ENCODE results near the gene C12orf76. TPM values are rescaled to one million over a fixed set of nuclear protein-coding genes. Genes with fewer than 3 reads are reported as not detected.

Gene C12orf76
- total and polyA plus RNA-seq, 9 donors: 18.8 to 30.2 (median 24.4) TPM

DNA sequence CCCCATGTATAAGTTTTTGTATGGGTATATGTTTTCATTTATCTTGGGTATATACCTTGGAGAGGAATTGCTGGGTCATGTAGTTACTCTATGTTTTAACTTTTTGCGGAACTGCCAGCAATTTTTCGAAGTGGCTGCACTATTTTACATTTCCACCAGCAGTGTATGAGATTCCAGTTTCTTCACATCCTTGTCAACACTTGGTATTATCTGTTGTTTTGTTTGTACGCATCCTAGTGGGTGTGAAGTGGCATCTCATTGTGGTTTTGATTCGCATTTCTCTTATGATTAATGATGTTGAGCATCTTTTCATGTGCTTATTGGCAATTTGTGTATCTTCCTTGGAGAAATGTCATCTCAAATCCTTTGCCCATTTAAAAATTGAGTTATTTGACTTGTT lies 42.2 kb downstream of the C12orf76 start:
- H3K36me3 ChIP-seq (ENCODE audit: control insufficient read depth, insufficient read depth, low read length): peaks cover 13% of the 10 kb centered on the region
- H3K9me3 ChIP-seq (replicated peaks; ENCODE audit: control insufficient read depth, low read depth, low read length): no peaks in the 10 kb centered on the region
- DNase-seq: no peak
- H3K4me1 ChIP-seq (ENCODE audit: control insufficient read depth, insufficient read depth, low read length): no peaks in the 10 kb centered on the region
- H3K4me3 ChIP-seq (ENCODE audit: low read length): no peak overlapping the region
- WGBS (ENCODE audit: insufficient coverage): no CpG with 5 or more reads among the region's 4 CpGs
- H3K27me3 ChIP-seq (ENCODE audit: control insufficient read depth, insufficient read depth, low read length): no peaks in the 10 kb centered on the region
- H3K27ac ChIP-seq (ENCODE audit: low read length): no peak overlapping the region

GRCh38 chr12:110005319-110005973 lies 42.9 kb downstream of the C12orf76 start:
- Histone ChIP-seq H3K36me3 (ENCODE audit: control insufficient read depth, insufficient read depth, low read length) (peaks cover 13% of the 10 kb centered on the region), H3K4me1 (ENCODE audit: control insufficient read depth, insufficient read depth, low read length) (peaks cover 2% of the 10 kb centered on the region), H3K4me3 (ENCODE audit: low read length) (no peak overlapping the region), H3K27ac (ENCODE audit: low read length) (no peak overlapping the region), H3K27me3 (ENCODE audit: control insufficient read depth, insufficient read depth, low read length) (no peaks in the 10 kb centered on the region), H3K9me3 (replicated peaks; ENCODE audit: control insufficient read depth, low read depth, low read length) (no peaks in the 10 kb centered on the region)
- no peak for DNase-seq
- WGBS (ENCODE audit: insufficient coverage): 91% methylated on average over 3 of the region's 7 CpGs

- Histone ChIP-seq H3K9me3 (replicated peaks; ENCODE audit: control insufficient read depth, low read depth, low read length) (no peaks in the 10 kb centered on the region), H3K36me3 (ENCODE audit: control insufficient read depth, insufficient read depth, low read length) (peaks cover 13% of the 10 kb centered on the region), H3K4me3 (ENCODE audit: low read length) (no peak overlapping the region), H3K4me1 (ENCODE audit: control insufficient read depth, insufficient read depth, low read length) (peaks cover 8% of the 10 kb centered on the region), H3K27ac (ENCODE audit: low read length) (no peak overlapping the region), H3K27me3 (ENCODE audit: control insufficient read depth, insufficient read depth, low read length) (no peaks in the 10 kb centered on the region)
- no CpG with 5 or more reads among the region's 4 CpGs for WGBS (ENCODE audit: insufficient coverage)
- no peak for DNase-seq
Measured at GRCh38 chr12:110004598-110004997, 43.7 kb downstream of the C12orf76 start.

GRCh38 chr12:110002676-110003515 lies 45.4 kb downstream of the C12orf76 start:
- H3K36me3 ChIP-seq (ENCODE audit: control insufficient read depth, insufficient read depth, low read length): peaks cover 13% of the 10 kb centered on the region
- H3K27ac ChIP-seq (ENCODE audit: low read length): no peak overlapping the region
- H3K27me3 ChIP-seq (ENCODE audit: control insufficient read depth, insufficient read depth, low read length): no peaks in the 10 kb centered on the region
- no peaks in the 10 kb centered on the region for H3K9me3 ChIP-seq (replicated peaks; ENCODE audit: control insufficient read depth, low read depth, low read length)
- WGBS (ENCODE audit: insufficient coverage): 72% methylated on average over 6 of the region's 8 CpGs
- no peak for DNase-seq
- H3K4me1 ChIP-seq (ENCODE audit: control insufficient read depth, insufficient read depth, low read length): peaks cover 15% of the 10 kb centered on the region
- no peak overlapping the region for H3K4me3 ChIP-seq (ENCODE audit: low read length)

DNA sequence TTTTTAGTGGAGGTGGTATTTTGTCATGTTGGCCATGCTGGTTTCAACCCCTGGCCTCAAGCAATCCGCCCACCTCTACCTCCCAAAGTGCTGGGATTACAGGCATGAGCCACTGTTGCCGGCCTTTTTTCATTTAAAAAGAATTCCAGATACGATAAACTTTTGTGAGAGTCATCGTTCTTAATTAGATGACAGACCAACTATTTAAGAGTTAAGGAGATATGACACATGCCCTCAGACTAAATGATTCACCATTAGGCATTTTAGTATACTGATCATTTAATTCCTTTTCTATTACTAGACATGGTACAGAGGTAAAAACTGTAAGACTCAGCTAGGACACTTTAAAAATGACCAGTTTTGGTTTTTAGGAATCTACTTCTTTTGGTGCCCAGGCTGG lies 46.7 kb downstream of the C12orf76 start:
- peaks cover 13% of the 10 kb centered on the region for H3K36me3 ChIP-seq (ENCODE audit: control insufficient read depth, insufficient read depth, low read length)
- H3K9me3 ChIP-seq (replicated peaks; ENCODE audit: control insufficient read depth, low read depth, low read length): no peaks in the 10 kb centered on the region
- no peaks in the 10 kb centered on the region for H3K27me3 ChIP-seq (ENCODE audit: control insufficient read depth, insufficient read depth, low read length)
- DNase-seq: no peak
- WGBS (ENCODE audit: insufficient coverage): no CpG with 5 or more reads among the region's 4 CpGs
- no peak overlapping the region for H3K4me3 ChIP-seq (ENCODE audit: low read length)
- H3K27ac ChIP-seq (ENCODE audit: low read length): no peak overlapping the region
- peaks cover 19% of the 10 kb centered on the region for H3K4me1 ChIP-seq (ENCODE audit: control insufficient read depth, insufficient read depth, low read length)

- no peak overlapping the region for H3K27ac ChIP-seq (ENCODE audit: low read length)
- 3% methylated on average over 9 of the region's 17 CpGs for WGBS (ENCODE audit: insufficient coverage)
- H3K36me3 ChIP-seq (ENCODE audit: control insufficient read depth, insufficient read depth, low read length): peaks cover 11% of the 10 kb centered on the region
- no peaks in the 10 kb centered on the region for H3K9me3 ChIP-seq (replicated peaks; ENCODE audit: control insufficient read depth, low read depth, low read length)
- peak; percentile 54 for DNase-seq
- peak overlapping the region; percentile 70 for H3K4me3 ChIP-seq (ENCODE audit: low read length)
- peaks cover 22% of the 10 kb centered on the region for H3K4me1 ChIP-seq (ENCODE audit: control insufficient read depth, insufficient read depth, low read length)
- H3K27me3 ChIP-seq (ENCODE audit: control insufficient read depth, insufficient read depth, low read length): no peaks in the 10 kb centered on the region
Measured at GRCh38 chr12:109999983-110000505, 48.3 kb downstream of the C12orf76 start.

DNA sequence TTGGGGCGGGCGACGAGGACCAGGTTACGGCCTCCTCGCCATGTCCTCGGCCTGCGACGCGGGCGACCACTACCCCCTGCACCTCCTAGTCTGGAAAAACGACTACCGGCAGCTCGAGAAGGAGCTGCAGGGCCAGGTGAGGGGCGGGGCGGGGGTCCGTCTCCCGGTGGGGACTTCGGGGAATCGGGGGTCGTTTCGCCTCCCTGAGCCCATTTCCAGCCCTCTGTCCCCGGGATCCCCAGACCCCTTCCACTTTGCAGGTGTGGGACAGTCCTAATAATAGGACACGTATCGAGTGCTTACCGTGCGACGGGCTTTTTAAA lies 48.7 kb downstream of the C12orf76 start:
- 0% methylated on average over 15 of the region's 27 CpGs for WGBS (ENCODE audit: insufficient coverage)
- Histone ChIP-seq H3K27ac (ENCODE audit: low read length) (no peak overlapping the region), H3K9me3 (replicated peaks; ENCODE audit: control insufficient read depth, low read depth, low read length) (no peaks in the 10 kb centered on the region), H3K4me3 (ENCODE audit: low read length) (peak overlapping the region; percentile 70), H3K36me3 (ENCODE audit: control insufficient read depth, insufficient read depth, low read length) (peaks cover 11% of the 10 kb centered on the region), H3K4me1 (ENCODE audit: control insufficient read depth, insufficient read depth, low read length) (peaks cover 22% of the 10 kb centered on the region), H3K27me3 (ENCODE audit: control insufficient read depth, insufficient read depth, low read length) (no peaks in the 10 kb centered on the region)
- DNase-seq: no peak

DNA sequence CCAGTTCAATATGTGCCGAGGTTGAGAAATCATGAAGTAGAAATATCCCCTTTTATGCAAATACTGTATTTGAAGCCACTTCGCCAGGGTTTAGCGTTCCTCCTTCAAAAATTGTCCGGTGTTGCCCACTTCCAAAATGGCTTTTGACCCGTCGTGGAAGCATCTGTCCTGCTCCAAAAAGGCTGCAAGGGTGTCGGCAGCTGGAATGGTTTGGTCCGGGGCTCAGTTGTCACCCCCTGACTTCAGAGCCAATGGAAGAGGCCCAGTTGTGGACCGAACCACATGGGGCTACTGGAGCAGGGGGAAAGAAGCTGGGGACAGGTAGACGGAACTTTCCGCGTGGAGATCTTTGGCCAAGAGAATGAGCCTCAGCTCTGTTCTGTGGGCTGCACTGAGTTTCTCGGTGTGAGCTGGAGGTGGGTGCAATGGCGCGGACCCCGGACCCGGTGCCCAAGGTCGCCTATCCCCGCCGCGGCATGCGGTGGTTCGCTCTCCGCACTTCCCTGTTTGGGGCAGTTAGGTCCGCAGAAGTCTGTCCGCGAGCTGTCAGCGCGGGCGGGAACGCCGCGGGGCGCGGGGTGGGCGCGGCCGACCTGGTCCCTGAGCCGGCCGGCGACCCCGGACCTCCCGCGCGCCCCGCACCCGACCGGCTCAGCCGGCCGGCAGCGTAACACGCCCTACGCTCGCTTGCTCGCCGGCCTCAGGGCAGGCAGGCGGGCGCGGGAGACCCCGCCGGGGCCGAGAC lies 49.2 kb downstream of the C12orf76 start, which contains the start of gene ANKRD13A:
TSS of gene ANKRD13A (plus strand) at position 527 of the 745 bp plus-strand sequence. CDS start 259 bp downstream, outside the sequence.
- H3K4me3 ChIP-seq (ENCODE audit: low read length): peak within 1 kb of the TSS; percentile 70
- H3K36me3 ChIP-seq (ENCODE audit: control insufficient read depth, insufficient read depth, low read length): peaks cover 11% of the 10 kb centered on the region
- H3K27ac ChIP-seq (ENCODE audit: low read length): peak within 1 kb of the TSS; percentile 70
- under 1% methylated on average over 60 of the region's 62 CpGs for WGBS (ENCODE audit: insufficient coverage)
- DNase-seq: peak; percentile 98
- H3K9me3 ChIP-seq (replicated peaks; ENCODE audit: control insufficient read depth, low read depth, low read length): no peaks in the 10 kb centered on the region
- peaks cover 25% of the 10 kb centered on the region for H3K4me1 ChIP-seq (ENCODE audit: control insufficient read depth, insufficient read depth, low read length)
- H3K27me3 ChIP-seq (ENCODE audit: control insufficient read depth, insufficient read depth, low read length): no peaks in the 10 kb centered on the region

GRCh38 chr12:109998241-109998903 lies 50.0 kb downstream of the C12orf76 start:
- Histone ChIP-seq H3K27ac (ENCODE audit: low read length) (peak overlapping the region; percentile 45), H3K4me1 (ENCODE audit: control insufficient read depth, insufficient read depth, low read length) (peaks cover 25% of the 10 kb centered on the region), H3K27me3 (ENCODE audit: control insufficient read depth, insufficient read depth, low read length) (no peaks in the 10 kb centered on the region), H3K9me3 (replicated peaks; ENCODE audit: control insufficient read depth, low read depth, low read length) (no peaks in the 10 kb centered on the region), H3K36me3 (ENCODE audit: control insufficient read depth, insufficient read depth, low read length) (peaks cover 8% of the 10 kb centered on the region), H3K4me3 (ENCODE audit: low read length) (peak overlapping the region; percentile 70)
- DNase-seq: peak; percentile 89
- no CpG with 5 or more reads among the region's 9 CpGs for WGBS (ENCODE audit: insufficient coverage)

All from muscle of leg (tissue), 11 donors.